RWPE2 (cell line): Measurements from ENCODE around the gene DOCK10.

Experiments used
- ATAC-seq: fragments of 200-7000 bp; cut with Tn5 transposase; 3 replicates; pipeline ENCODE4 v1.9.1; 2021; ENCODE audit warnings: low read depth
- DNase-seq: peaks from one replicate; pipeline ENCODE4 v3.0.0-alpha.2; 2020; ENCODE audit warnings: low spot score
- H3K27ac ChIP-seq: fragments of 450-650 bp; 2 replicates; pipeline ENCODE4 v1.5.1; 2017; ENCODE audit warnings: mild to moderate bottlenecking; ENCODE audit not compliant: poor library complexity, severe bottlenecking
- H3K27me3 ChIP-seq: fragments of 250-450 bp; sonication (Bioruptor Pico); 2 replicates; pipeline ENCODE4 v1.5.1; 2021; ENCODE audit warnings: mild to moderate bottlenecking, moderate library complexity; ENCODE audit not compliant: insufficient read depth, poor library complexity, severe bottlenecking
- H3K36me3 ChIP-seq: fragments of 250-450 bp; sonication (Bioruptor Pico); 2 replicates; pipeline ENCODE4 v1.5.1; 2020; ENCODE audit warnings: low read depth, mild to moderate bottlenecking, moderate library complexity
- H3K4me1 ChIP-seq: fragments of 250-450 bp; sonication (Bioruptor Pico); 2 replicates; pipeline ENCODE4 v1.5.1; 2021; ENCODE audit warnings: mild to moderate bottlenecking, moderate library complexity; ENCODE audit not compliant: insufficient read depth, poor library complexity, severe bottlenecking
- H3K4me3 ChIP-seq: fragments of 250-450 bp; sonication (Bioruptor Pico); 2 replicates; pipeline ENCODE4 v1.5.1; 2021; ENCODE audit warnings: mild to moderate bottlenecking, moderate library complexity; ENCODE audit not compliant: severe bottlenecking
- H3K9me3 ChIP-seq: fragments of 250-450 bp; sonication (Bioruptor Pico); 2 replicates; pipeline ENCODE4 v1.5.1; 2021; ENCODE audit warnings: mild to moderate bottlenecking, moderate library complexity; ENCODE audit not compliant: severe bottlenecking
- TF ChIP-seq, protein P1 (sequence below): fragments of 450-650 bp; IDR thresholded peaks from one replicate; pipeline ENCODE4 v1.5.1; 2017; ENCODE audit warnings: mild to moderate bottlenecking, moderate library complexity; ENCODE audit not compliant: poor library complexity, severe bottlenecking

DOCK10 gene

GRCh38 chr2:224954980-224955379 is 87.3 kb downstream of the DOCK10 start:
- DNase-seq (no peak), ATAC-seq (no peak)
- Histone ChIP-seq H3K4me3 (no peak overlapping the region), H3K27me3 (no peaks in the 10 kb centered on the region), H3K27ac (no peak overlapping the region), H3K9me3 (no peaks in the 10 kb centered on the region), H3K4me1 (no peaks in the 10 kb centered on the region), H3K36me3 (no peaks in the 10 kb centered on the region)
- TF ChIP-seq, protein P1, sequence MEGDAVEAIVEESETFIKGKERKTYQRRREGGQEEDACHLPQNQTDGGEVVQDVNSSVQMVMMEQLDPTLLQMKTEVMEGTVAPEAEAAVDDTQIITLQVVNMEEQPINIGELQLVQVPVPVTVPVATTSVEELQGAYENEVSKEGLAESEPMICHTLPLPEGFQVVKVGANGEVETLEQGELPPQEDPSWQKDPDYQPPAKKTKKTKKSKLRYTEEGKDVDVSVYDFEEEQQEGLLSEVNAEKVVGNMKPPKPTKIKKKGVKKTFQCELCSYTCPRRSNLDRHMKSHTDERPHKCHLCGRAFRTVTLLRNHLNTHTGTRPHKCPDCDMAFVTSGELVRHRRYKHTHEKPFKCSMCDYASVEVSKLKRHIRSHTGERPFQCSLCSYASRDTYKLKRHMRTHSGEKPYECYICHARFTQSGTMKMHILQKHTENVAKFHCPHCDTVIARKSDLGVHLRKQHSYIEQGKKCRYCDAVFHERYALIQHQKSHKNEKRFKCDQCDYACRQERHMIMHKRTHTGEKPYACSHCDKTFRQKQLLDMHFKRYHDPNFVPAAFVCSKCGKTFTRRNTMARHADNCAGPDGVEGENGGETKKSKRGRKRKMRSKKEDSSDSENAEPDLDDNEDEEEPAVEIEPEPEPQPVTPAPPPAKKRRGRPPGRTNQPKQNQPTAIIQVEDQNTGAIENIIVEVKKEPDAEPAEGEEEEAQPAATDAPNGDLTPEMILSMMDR = no peak

DNA sequence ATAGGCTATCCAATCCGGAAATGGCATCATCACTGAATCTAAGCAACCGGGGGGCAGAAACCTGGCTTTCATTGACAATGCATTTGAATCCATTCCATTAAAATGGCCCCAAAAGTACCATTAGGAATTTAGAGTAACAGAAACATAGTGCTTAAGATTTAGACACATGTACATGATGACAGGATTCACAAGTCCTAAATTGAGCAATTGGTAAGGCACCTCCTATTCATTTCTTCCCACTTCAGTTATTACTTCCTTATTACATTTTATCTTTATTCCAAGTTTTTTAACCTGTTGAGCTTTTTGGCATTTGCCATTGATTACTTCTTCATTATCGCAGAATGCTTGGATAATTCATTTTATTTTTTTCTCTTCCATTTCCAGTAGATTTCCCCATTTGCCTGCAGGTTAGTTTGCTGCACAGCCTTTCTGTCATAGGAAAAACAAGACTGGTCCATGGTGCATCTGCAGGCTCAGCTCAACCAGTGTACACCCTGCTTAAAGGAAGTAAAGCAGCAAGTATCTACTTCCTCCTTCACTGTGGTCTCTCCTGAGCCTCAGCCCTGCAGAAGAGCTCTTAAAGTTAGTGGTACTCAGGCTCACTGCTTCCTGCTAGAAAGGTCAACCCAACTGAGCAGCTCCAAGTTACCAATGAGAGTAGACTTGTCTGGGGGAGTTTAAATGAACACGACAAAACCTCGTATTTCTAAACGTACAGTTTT is 89.2 kb downstream of the DOCK10 start:
- no peak for DNase-seq
- H3K4me3 ChIP-seq = no peak overlapping the region
- ATAC-seq = no peak
- no peaks in the 10 kb centered on the region for H3K27me3 ChIP-seq
- H3K36me3 ChIP-seq = no peaks in the 10 kb centered on the region
- H3K27ac ChIP-seq = no peak overlapping the region
- H3K9me3 ChIP-seq = no peaks in the 10 kb centered on the region
- TF ChIP-seq, protein P1 = no peak
- H3K4me1 ChIP-seq = peaks cover 5% of the 10 kb centered on the region

DNA sequence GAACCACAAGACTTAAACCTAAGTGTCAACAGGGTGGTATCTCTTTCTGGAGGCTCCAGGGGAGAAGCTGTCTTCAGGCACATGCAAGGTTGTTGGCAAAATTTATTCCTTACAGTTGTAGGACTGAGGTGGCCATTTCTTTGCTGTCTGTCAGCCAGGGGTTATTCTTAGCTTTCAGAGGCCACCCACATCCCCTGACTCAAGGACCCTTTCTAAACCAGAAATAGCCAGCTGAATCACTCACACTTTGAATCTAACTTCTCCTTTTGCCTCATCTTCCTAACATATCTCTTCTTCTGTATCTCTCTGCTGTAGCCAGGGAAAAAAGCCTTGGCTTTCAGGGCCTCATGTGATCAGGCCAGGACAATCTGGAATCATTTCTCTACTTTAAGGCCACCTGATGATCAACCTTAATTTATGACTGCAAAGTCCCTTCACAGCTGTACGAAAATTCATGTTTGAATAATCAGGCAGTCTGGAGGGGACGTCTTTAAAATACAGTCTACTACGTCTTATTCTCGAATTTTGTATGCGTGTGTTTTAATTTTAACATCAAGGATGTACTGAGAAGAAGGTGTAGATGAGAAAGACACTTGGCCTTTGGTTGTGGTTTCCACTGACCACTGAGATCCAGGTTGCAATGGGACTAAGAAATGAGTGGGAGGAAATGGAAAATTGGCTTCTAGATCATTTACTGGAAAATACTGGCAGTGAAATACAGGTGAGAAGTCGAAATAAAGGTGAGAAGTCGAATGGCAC is 90.4 kb downstream of the DOCK10 start:
- Histone ChIP-seq H3K9me3 (no peaks in the 10 kb centered on the region), H3K4me1 (peaks cover 8% of the 10 kb centered on the region), H3K27me3 (no peaks in the 10 kb centered on the region), H3K4me3 (no peak overlapping the region), H3K36me3 (no peaks in the 10 kb centered on the region), H3K27ac (no peak overlapping the region)
- ATAC-seq = no peak
- TF ChIP-seq, protein P1 = no peak
- DNase-seq = no peak

GRCh38 chr2:224948859-224949258 is 93.4 kb downstream of the DOCK10 start:
- peak; percentile 64 for ATAC-seq

More at GRCh38 chr2:224948859-224949258, 93.4 kb downstream of the DOCK10 start:
- no peak for DNase-seq
- H3K4me1 ChIP-seq = peaks cover 8% of the 10 kb centered on the region
- no peaks in the 10 kb centered on the region for H3K36me3 ChIP-seq
- H3K27me3 ChIP-seq = no peaks in the 10 kb centered on the region
- TF ChIP-seq, protein P1 = no peak
- no peak overlapping the region for H3K4me3 ChIP-seq
- no peak overlapping the region for H3K27ac ChIP-seq
- H3K9me3 ChIP-seq = no peaks in the 10 kb centered on the region
